Peyer's patch (tissue), 4 donors: Measurements from ENCODE around the gene SLC4A11.

Experiments used
- POLR2A ChIP-seq, 2 donors: fragments of 450-650 bp; IDR thresholded peaks; one replicate each; pipeline ENCODE4 v1.5.1; 2017; ENCODE audit warnings: antibody characterized with exemption in 2 of 2, mild to moderate bottlenecking in 2 of 2, moderate library complexity in 2 of 2
- TF ChIP-seq, protein P1 (sequence below), 6 experiments: fragments of 450-650 bp in 4 of 6; fragments of 200-600 bp in 2 of 6; sonication (generic) in 1 of 6; IDR thresholded peaks; one replicate each; pipeline ENCODE4 v1.5.1; 2017 to 2019; ENCODE audit warnings: antibody characterized with exemption in 6 of 6, mild to moderate bottlenecking in 3 of 6, moderate library complexity in 1 of 6

- TF ChIP-seq, protein P1, sequence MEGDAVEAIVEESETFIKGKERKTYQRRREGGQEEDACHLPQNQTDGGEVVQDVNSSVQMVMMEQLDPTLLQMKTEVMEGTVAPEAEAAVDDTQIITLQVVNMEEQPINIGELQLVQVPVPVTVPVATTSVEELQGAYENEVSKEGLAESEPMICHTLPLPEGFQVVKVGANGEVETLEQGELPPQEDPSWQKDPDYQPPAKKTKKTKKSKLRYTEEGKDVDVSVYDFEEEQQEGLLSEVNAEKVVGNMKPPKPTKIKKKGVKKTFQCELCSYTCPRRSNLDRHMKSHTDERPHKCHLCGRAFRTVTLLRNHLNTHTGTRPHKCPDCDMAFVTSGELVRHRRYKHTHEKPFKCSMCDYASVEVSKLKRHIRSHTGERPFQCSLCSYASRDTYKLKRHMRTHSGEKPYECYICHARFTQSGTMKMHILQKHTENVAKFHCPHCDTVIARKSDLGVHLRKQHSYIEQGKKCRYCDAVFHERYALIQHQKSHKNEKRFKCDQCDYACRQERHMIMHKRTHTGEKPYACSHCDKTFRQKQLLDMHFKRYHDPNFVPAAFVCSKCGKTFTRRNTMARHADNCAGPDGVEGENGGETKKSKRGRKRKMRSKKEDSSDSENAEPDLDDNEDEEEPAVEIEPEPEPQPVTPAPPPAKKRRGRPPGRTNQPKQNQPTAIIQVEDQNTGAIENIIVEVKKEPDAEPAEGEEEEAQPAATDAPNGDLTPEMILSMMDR (IDR thresholded peaks at IDR 0.05): peak in 1 of 6 experiments; percentile 14
- peak in 1 of 2 donors; percentile 22 for TF ChIP-seq POLR2A (IDR thresholded peaks at IDR 0.05)
Observed at GRCh38 chr20:3209257-3209945, 29.6 kb downstream of the SLC4A11 start, which contains the start of gene ITPA.
